ENCODE data around the gene CRACR2B. TPM values are rescaled to one million over a fixed set of nuclear protein-coding genes. Genes with fewer than 3 reads are reported as not detected.

Gene CRACR2B
- total and polyA plus RNA-seq, 2 of the 13 experiments (the other 11 are each of a cell fraction or from before 2014, with no cell fraction given): 14.9 to 21.0 TPM

DNA sequence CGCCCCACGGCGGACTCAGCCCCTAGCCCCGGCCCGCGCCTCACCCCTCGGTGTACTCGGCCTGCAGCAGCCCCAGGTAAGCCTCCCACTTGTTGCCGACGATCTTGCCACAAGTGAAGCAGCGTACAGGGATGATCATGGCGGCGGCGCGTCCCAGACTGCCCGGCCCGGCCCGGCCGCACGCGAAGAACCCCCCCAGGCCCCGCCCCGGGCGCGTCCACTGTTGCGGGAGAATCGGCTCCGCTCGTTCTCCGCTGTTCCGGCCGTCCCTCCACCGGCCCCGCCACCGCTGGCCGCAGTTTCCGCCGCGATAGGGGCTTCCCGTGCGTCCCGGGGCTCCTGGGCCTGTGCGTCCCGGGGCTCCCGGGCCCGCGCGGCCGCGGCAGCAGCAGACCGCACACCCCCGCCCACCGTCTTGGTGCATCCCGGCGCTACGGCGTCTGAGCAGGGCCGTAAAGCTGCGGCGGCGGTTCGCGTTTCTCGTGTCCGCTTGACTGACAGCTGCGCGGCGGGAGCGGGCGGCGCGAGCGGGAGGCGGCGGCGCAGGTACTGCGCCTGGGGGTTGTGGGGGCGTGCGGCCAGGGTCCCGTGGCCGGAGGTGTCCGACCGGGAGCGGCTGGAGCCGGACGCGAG, 14.8 kb downstream of the CRACR2B start, which contains the start of the genes POLR2L and TSPAN4 (continued):
- TF ChIP-seq ZNF468 (CRISPR knock-in tag; IDR thresholded peaks at IDR 0.05) (no peak), MED8 (CRISPR knock-in tag; IDR thresholded peaks at IDR 0.05; ENCODE audit: insufficient replicate concordance) (no peak), ZBTB33 (CRISPR knock-in tag; IDR thresholded peaks at IDR 0.05) (no peak), ZNF629 (CRISPR knock-in tag; conservative IDR thresholded peaks at IDR 0.05) (no peak), ZNF766 (CRISPR knock-in tag; IDR thresholded peaks at IDR 0.05; ENCODE audit: borderline replicate concordance) (no peak), ZNF263 (CRISPR knock-in tag; IDR thresholded peaks at IDR 0.05) (peak; percentile 3; the same call in 1 of the 2 replicates), CHD2 (IDR thresholded peaks at IDR 0.05; ENCODE audit: low read depth, low read length) (0 out of 2 replicates have a peak, but pooled peaks have one; percentile 19), MAX (IDR thresholded peaks at IDR 0.05) (peak; percentile 97), ZNF280D (CRISPR knock-in tag; IDR thresholded peaks at IDR 0.05) (no peak), ZNF563 (CRISPR knock-in tag; IDR thresholded peaks at IDR 0.05) (peak; percentile 82), CERS6 (CRISPR knock-in tag; IDR thresholded peaks at IDR 0.05) (no peak)
- TF ChIP-seq, protein P1, sequence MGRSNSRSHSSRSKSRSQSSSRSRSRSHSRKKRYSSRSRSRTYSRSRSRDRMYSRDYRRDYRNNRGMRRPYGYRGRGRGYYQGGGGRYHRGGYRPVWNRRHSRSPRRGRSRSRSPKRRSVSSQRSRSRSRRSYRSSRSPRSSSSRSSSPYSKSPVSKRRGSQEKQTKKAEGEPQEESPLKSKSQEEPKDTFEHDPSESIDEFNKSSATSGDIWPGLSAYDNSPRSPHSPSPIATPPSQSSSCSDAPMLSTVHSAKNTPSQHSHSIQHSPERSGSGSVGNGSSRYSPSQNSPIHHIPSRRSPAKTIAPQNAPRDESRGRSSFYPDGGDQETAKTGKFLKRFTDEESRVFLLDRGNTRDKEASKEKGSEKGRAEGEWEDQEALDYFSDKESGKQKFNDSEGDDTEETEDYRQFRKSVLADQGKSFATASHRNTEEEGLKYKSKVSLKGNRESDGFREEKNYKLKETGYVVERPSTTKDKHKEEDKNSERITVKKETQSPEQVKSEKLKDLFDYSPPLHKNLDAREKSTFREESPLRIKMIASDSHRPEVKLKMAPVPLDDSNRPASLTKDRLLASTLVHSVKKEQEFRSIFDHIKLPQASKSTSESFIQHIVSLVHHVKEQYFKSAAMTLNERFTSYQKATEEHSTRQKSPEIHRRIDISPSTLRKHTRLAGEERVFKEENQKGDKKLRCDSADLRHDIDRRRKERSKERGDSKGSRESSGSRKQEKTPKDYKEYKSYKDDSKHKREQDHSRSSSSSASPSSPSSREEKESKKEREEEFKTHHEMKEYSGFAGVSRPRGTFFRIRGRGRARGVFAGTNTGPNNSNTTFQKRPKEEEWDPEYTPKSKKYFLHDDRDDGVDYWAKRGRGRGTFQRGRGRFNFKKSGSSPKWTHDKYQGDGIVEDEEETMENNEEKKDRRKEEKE (IDR thresholded peaks at IDR 0.05): no peak
- TF ChIP-seq, protein P2, sequence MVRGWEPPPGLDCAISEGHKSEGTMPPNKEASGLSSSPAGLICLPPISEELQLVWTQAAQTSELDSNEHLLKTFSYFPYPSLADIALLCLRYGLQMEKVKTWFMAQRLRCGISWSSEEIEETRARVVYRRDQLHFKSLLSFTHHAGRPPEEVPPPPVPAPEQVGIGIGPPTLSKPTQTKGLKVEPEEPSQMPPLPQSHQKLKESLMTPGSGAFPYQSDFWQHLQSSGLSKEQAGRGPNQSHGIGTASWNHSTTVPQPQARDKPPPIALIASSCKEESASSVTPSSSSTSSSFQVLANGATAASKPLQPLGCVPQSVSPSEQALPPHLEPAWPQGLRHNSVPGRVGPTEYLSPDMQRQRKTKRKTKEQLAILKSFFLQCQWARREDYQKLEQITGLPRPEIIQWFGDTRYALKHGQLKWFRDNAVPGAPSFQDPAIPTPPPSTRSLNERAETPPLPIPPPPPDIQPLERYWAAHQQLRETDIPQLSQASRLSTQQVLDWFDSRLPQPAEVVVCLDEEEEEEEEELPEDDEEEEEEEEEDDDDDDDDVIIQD (CRISPR knock-in tag; IDR thresholded peaks at IDR 0.05; ENCODE audit: low read depth): no peak

Data from HepG2 (cell line).